ENCODE data around the gene LRRC46. TPM values are rescaled to one million over a fixed set of nuclear protein-coding genes. Genes with fewer than 3 reads are reported as not detected.

LRRC46 gene
- total and polyA plus RNA-seq, 4 donors = 9.3 to 25.3 (median 10.7) TPM

- Histone ChIP-seq H3K36me3 (ENCODE audit: control insufficient read depth in 4 of 4, insufficient read depth in 4 of 4, low read length in 4 of 4) (no peaks in the 10 kb centered on the region), H3K9ac (ENCODE audit: insufficient read depth in 1 of 2, low read length in 2 of 2) (no peak overlapping the region), H3K27me3 (ENCODE audit: control insufficient read depth in 3 of 3, insufficient read depth in 3 of 3, low read length in 2 of 3) (no peaks in the 10 kb centered on the region), H3K4me1 (ENCODE audit: control insufficient read depth in 5 of 5, insufficient read depth in 5 of 5, low read length in 5 of 5) (peaks cover 0 to 41% (median 17%) of the 10 kb centered on the region in 5 donors), H3K4me3 (no peak overlapping the region), H3K9me3 (ENCODE audit: control insufficient read depth in 4 of 4, insufficient read depth in 3 of 4, low read length in 3 of 4) (no peaks in the 10 kb centered on the region), H3K27ac (ENCODE audit: low read depth in 1 of 2, low read length in 1 of 2) (no peak overlapping the region)
- WGBS, 2 donors = 87 to 94% methylated on average over 8 of the region's 8 CpGs
- TF ChIP-seq CTCF (IDR thresholded peaks at IDR 0.05; ENCODE audit: control extremely low read depth, extremely low read depth) = no peak
- ATAC-seq (ENCODE audit: insufficient read depth, low FRiP score) (no peak), DNase-seq (no peak)
These were observed 48.4 kb downstream of the LRRC46 start for GRCh38 chr17:47879776-47880454.

- H3K27ac ChIP-seq (ENCODE audit: low read depth in 1 of 2, low read length in 1 of 2) = peak overlapping the region in 1 of 2 donors; percentile 72
- H3K27me3 ChIP-seq (ENCODE audit: control insufficient read depth in 3 of 3, insufficient read depth in 3 of 3, low read length in 2 of 3) = no peaks in the 10 kb centered on the region
- 19 to 23% methylated on average over 7 of the region's 7 CpGs for WGBS, 2 donors
- H3K36me3 ChIP-seq (ENCODE audit: control insufficient read depth in 4 of 4, insufficient read depth in 4 of 4, low read length in 4 of 4) = no peaks in the 10 kb centered on the region
- no peak overlapping the region for H3K4me3 ChIP-seq
- H3K9me3 ChIP-seq (ENCODE audit: control insufficient read depth in 4 of 4, insufficient read depth in 3 of 4, low read length in 3 of 4) = no peaks in the 10 kb centered on the region
- peak in 2 of 3 donors; percentile 29 to 50 for DNase-seq
- no peak for ATAC-seq (ENCODE audit: insufficient read depth, low FRiP score)
- TF ChIP-seq CTCF (IDR thresholded peaks at IDR 0.05; ENCODE audit: control extremely low read depth, extremely low read depth) = no peak
- peaks cover 0 to 49% (median 19%) of the 10 kb centered on the region in 5 donors for H3K4me1 ChIP-seq (ENCODE audit: control insufficient read depth in 5 of 5, insufficient read depth in 5 of 5, low read length in 5 of 5)
- H3K9ac ChIP-seq (ENCODE audit: insufficient read depth in 1 of 2, low read length in 2 of 2) = no peak overlapping the region
These were observed 50.8 kb downstream of the LRRC46 start for GRCh38 chr17:47882247-47882646.

- TF ChIP-seq CTCF (IDR thresholded peaks at IDR 0.05; ENCODE audit: control extremely low read depth, extremely low read depth) = no peak
- H3K27me3 ChIP-seq (ENCODE audit: control insufficient read depth in 3 of 3, insufficient read depth in 3 of 3, low read length in 2 of 3) = no peaks in the 10 kb centered on the region
- peak overlapping the region in 1 of 2 donors; percentile 72 for H3K27ac ChIP-seq (ENCODE audit: low read depth in 1 of 2, low read length in 1 of 2)
- no peak overlapping the region for H3K9ac ChIP-seq (ENCODE audit: insufficient read depth in 1 of 2, low read length in 2 of 2)
- no peak overlapping the region for H3K4me3 ChIP-seq
- H3K36me3 ChIP-seq (ENCODE audit: control insufficient read depth in 4 of 4, insufficient read depth in 4 of 4, low read length in 4 of 4) = no peaks in the 10 kb centered on the region
- ATAC-seq (ENCODE audit: insufficient read depth, low FRiP score) (no peak), DNase-seq (no peak)
- 73 to 91% methylated on average over 9 of the region's 9 CpGs for WGBS, 2 donors
- peaks cover 0 to 45% (median 13%) of the 10 kb centered on the region in 5 donors for H3K4me1 ChIP-seq (ENCODE audit: control insufficient read depth in 5 of 5, insufficient read depth in 5 of 5, low read length in 5 of 5)
- H3K9me3 ChIP-seq (ENCODE audit: control insufficient read depth in 4 of 4, insufficient read depth in 3 of 4, low read length in 3 of 4) = no peaks in the 10 kb centered on the region
These were observed 51.5 kb downstream of the LRRC46 start for GRCh38 chr17:47882695-47883588.
